K562 (cell line): ENCODE measurements around the gene RPL22. TPM values are rescaled to one million over a fixed set of nuclear protein-coding genes. Genes with fewer than 3 reads are reported as not detected.
A peak's percentile ranks its signal among the peaks of the same experiment; 100 is the strongest.

Experiments used
- DACH1 ChIP-seq: fragments of 450-650 bp; IDR thresholded peaks from 2 replicates; pipeline ENCODE4 v1.6.1; 2018; ENCODE audit not compliant: partially characterized antibody
- DEAF1 ChIP-seq: fragments of 450-650 bp; formaldehyde crosslinking; IDR thresholded peaks from 2 replicates; pipeline ENCODE4 v1.4.0; 2020; ENCODE audit warnings: mild to moderate bottlenecking, moderate library complexity
- DMBX1 ChIP-seq: fragments of 250-450 bp; sonication (Bioruptor Pico); IDR thresholded peaks from 2 replicates; pipeline ENCODE4 v1.8.0; 2022; ENCODE audit warnings: inconsistent platforms, mild to moderate bottlenecking, moderate library complexity, borderline replicate concordance
- HDAC1 ChIP-seq, 2 experiments: fragments of 450-650 bp; IDR thresholded peaks; 2 replicates each; pipeline ENCODE4 v1.6.1; 2016 to 2017; ENCODE audit warnings: inconsistent platforms in 1 of 2, mild to moderate bottlenecking in 1 of 2, moderate library complexity in 1 of 2
- NUFIP1 ChIP-seq: fragments of 450-650 bp; IDR thresholded peaks from 2 replicates; pipeline ENCODE4 v1.6.1; 2018; ENCODE audit not compliant: partially characterized antibody
- SNRNP70 ChIP-seq: fragments of 200-400 bp; formaldehyde crosslinking; optimal IDR thresholded peaks from 2 replicates; pipeline ENCODE3; 2017; ENCODE audit warnings: low read depth, low read length
- XRCC5 ChIP-seq: fragments of 200-400 bp; formaldehyde crosslinking; IDR thresholded peaks from 2 replicates; pipeline ENCODE4 v1.6.1; 2017; ENCODE audit warnings: low read depth, mild to moderate bottlenecking, low read length
- ZNF239 ChIP-seq: fragments of 250-450 bp; sonication (Bioruptor Pico); IDR thresholded peaks from 2 replicates; pipeline ENCODE4 v1.4.0; 2020; ENCODE audit warnings: mild to moderate bottlenecking
- ZNF655 ChIP-seq: fragments of 250-450 bp; sonication (Bioruptor Pico); IDR thresholded peaks from 2 replicates; pipeline ENCODE4 v1.5.0; 2021
- polyA plus RNA-seq, 8 experiments: library from polyadenylated mRNA; depleted of rRNA in 4 of 8; stranded (reverse) in 5 of 8; unstranded in 3 of 8; fragments of >200 nt; fragmentation: Nextera tagmentation in 2 of 8; fragmentation: Illumina TruSeq in 1 of 8; extraction: Ambion mirVana in 2 of 8; extraction: Trizol in 1 of 8; gene quantifications; 2 replicates each; pipeline versions ENCODE4 v1.2.1 to v1.2.3, GENCODE V29; 2011 to 2014; ENCODE audit warnings: inconsistent platforms in 1 of 8, missing spikeins in 1 of 8
- total RNA-seq, 7 experiments: library from RNA; depleted of rRNA in 6 of 7; stranded (reverse); fragments of >200 nt in 6 of 7; fragmentation: Illumina TruSeq in 2 of 7; extraction: Trizol in 2 of 7; gene quantifications; 2 replicates each; pipeline versions ENCODE4 v1.2.1 to v1.2.3, GENCODE V29; 2011 to 2021; ENCODE audit warnings: low replicate concordance in 1 of 7

Gene RPL22
- total and polyA plus RNA-seq, 9 of the 15 experiments (the other 6 are each of a cell fraction or from before 2014, with no cell fraction given), result 467 to 1,165 (median 607) TPM

- no peak for TF ChIP-seq DEAF1 (CRISPR knock-in tag)
- TF ChIP-seq SNRNP70, result no peak
- no peak for TF ChIP-seq HDAC1 (IDR thresholded peaks at IDR 0.05)
- TF ChIP-seq XRCC5, result no peak
- no peak for TF ChIP-seq ZNF655 (CRISPR knock-in tag)
- no peak for TF ChIP-seq ZNF239
- TF ChIP-seq DACH1, result no peak
- 0 out of 2 replicates have a peak, but pooled peaks have one; percentile 26 for TF ChIP-seq DMBX1 (CRISPR knock-in tag)
- no peak for TF ChIP-seq NUFIP1
Observed at GRCh38 chr1:6200188-6200809, 904 bp upstream of the RPL22 start (continued).
